Stimulated activated CD4-positive, alpha-beta T cell treated with anti-CD3 and anti-CD28 coated beads, Interleukin-1b, Interleukin-23, amount 100 ng/mL, for 1 hour (primary cell): ENCODE data around the gene CEP131.

ENCODE experiments used
- DNase-seq, 2 donors: peaks; one replicate each; pipeline ENCODE4 v3.0.0-alpha.2; 2020; ENCODE audit warnings: low read depth in 2 of 2

CEP131 gene

GRCh38 chr17:81187120-81187519, 35.6 kb downstream of the CEP131 start:
- DNase-seq: no peak

- no peak for DNase-seq
These were observed 36.6 kb downstream of the CEP131 start for GRCh38 chr17:81186203-81186602.

GRCh38 chr17:81184555-81184954, 38.2 kb downstream of the CEP131 start:
- no peak for DNase-seq

- DNase-seq: no peak
These were observed 39.0 kb downstream of the CEP131 start for GRCh38 chr17:81183807-81184206.

GRCh38 chr17:81183316-81183715, 39.4 kb downstream of the CEP131 start:
- DNase-seq: no peak

GRCh38 chr17:81182596-81182995, 40.2 kb downstream of the CEP131 start:
- DNase-seq: no peak

GRCh38 chr17:81181811-81182185, 41.0 kb downstream of the CEP131 start:
- DNase-seq: no peak

- DNase-seq: no peak
These were observed 41.6 kb downstream of the CEP131 start for GRCh38 chr17:81180836-81181810.

GRCh38 chr17:81179861-81180260, 42.9 kb downstream of the CEP131 start:
- DNase-seq: no peak

GRCh38 chr17:81179220-81179619, 43.5 kb downstream of the CEP131 start:
- no peak for DNase-seq

- DNase-seq: no peak
These were observed 44.4 kb downstream of the CEP131 start for GRCh38 chr17:81178136-81179091.

GRCh38 chr17:81176666-81177065, 46.1 kb downstream of the CEP131 start:
- no peak for DNase-seq

- DNase-seq: no peak
These were observed 49.0 kb downstream of the CEP131 start for GRCh38 chr17:81173762-81174155.

- DNase-seq: no peak
These were observed 49.6 kb downstream of the CEP131 start for GRCh38 chr17:81173052-81173761.

- no peak for DNase-seq
These were observed 50.8 kb downstream of the CEP131 start for GRCh38 chr17:81171941-81172340.

GRCh38 chr17:81170727-81171494, 51.9 kb downstream of the CEP131 start:
- no peak for DNase-seq

GRCh38 chr17:81169870-81170309, 52.9 kb downstream of the CEP131 start:
- no peak for DNase-seq

- DNase-seq: no peak
These were observed 55.1 kb downstream of the CEP131 start for GRCh38 chr17:81167638-81168037.

GRCh38 chr17:81167194-81167524, 55.6 kb downstream of the CEP131 start:
- no peak for DNase-seq

- no peak for DNase-seq
These were observed 56.7 kb downstream of the CEP131 start, which contains the start of gene AATK for GRCh38 chr17:81166033-81166492. Gene AATK (minus strand): TSS chr17:81166221. CDS start chr17:81165992, 229 bp downstream.
